Measurements from ENCODE around the gene GRAMD1B. TPM values are rescaled to one million over a fixed set of nuclear protein-coding genes. Genes with fewer than 3 reads are reported as not detected.

Gene GRAMD1B
- total RNA-seq, 1 experiment from 2014 or later: 5.8 TPM

DNA sequence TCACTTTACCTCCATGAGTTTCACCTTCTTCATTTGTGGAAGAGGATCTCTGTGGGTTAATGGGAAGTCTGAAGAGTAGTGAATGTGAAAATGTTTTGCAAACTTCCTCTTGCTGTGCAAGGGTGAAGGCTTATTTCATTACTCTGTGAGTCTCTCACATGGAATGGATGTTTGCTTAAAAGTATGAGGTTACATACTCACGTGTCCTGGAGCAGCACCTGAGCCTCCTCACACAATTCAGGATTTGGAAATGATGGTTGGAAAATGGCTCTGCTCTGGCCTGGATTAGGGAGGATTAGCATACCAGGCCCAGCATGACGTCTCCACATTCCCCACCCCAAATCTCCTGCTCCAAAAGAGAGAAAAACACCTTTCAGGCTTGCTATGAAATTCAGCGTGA, 4.8 kb downstream of the GRAMD1B start:
- Histone ChIP-seq H4K20me1 (ENCODE audit: insufficient read depth) (no peaks in the 10 kb centered on the region), H3K4me2 (peak overlapping the region; percentile 30), H3F3A (ENCODE audit: insufficient read depth, low read depth) (peaks cover 43% of the 10 kb centered on the region), H2AFZ (no peak overlapping the region), H3K9me2 (ENCODE audit: insufficient read depth) (no peaks in the 10 kb centered on the region), H3K4me3 (no peak overlapping the region), H3K9me3 (ENCODE audit: insufficient read depth, low read depth) (no peaks in the 10 kb centered on the region; the same call in 1 of the 2 replicates), H3K4me1 (replicated peaks; ENCODE audit: insufficient read depth) (peaks cover 63% of the 10 kb centered on the region), H3K27ac (peak overlapping the region; percentile 39), H3K27me3 (ENCODE audit: insufficient read depth, low read depth) (no peaks in the 10 kb centered on the region), H3K79me2 (ENCODE audit: low read depth) (peaks cover 30% of the 10 kb centered on the region; the same call in 1 of the 2 replicates), H3K36me3 (ENCODE audit: low read depth) (no peaks in the 10 kb centered on the region)
- POLR2A ChIA-PET (ENCODE audit: unreplicated experiment): interaction anchor here (0.6 kb wide), 1 partner anchor 387 kb away, joined by 3 read pairs; no protein-coding TSS in a partner anchor
- TF ChIP-seq, protein P1, sequence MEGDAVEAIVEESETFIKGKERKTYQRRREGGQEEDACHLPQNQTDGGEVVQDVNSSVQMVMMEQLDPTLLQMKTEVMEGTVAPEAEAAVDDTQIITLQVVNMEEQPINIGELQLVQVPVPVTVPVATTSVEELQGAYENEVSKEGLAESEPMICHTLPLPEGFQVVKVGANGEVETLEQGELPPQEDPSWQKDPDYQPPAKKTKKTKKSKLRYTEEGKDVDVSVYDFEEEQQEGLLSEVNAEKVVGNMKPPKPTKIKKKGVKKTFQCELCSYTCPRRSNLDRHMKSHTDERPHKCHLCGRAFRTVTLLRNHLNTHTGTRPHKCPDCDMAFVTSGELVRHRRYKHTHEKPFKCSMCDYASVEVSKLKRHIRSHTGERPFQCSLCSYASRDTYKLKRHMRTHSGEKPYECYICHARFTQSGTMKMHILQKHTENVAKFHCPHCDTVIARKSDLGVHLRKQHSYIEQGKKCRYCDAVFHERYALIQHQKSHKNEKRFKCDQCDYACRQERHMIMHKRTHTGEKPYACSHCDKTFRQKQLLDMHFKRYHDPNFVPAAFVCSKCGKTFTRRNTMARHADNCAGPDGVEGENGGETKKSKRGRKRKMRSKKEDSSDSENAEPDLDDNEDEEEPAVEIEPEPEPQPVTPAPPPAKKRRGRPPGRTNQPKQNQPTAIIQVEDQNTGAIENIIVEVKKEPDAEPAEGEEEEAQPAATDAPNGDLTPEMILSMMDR (conservative IDR thresholded peaks at IDR 0.05): no peak
- TF ChIP-seq EZH2 (IDR thresholded peaks at IDR 0.05; ENCODE audit: low read depth): no peak
- BruUV-seq (replicated peaks): no TSS peak
- CTCF ChIA-PET: no interaction called here
- peak in 1 of 2 experiments; percentile 66 for DNase-seq
- intact Hi-C loops (cut with micrococcal nuclease; ENCODE audit: unreplicated experiment): no loop called here

DNA sequence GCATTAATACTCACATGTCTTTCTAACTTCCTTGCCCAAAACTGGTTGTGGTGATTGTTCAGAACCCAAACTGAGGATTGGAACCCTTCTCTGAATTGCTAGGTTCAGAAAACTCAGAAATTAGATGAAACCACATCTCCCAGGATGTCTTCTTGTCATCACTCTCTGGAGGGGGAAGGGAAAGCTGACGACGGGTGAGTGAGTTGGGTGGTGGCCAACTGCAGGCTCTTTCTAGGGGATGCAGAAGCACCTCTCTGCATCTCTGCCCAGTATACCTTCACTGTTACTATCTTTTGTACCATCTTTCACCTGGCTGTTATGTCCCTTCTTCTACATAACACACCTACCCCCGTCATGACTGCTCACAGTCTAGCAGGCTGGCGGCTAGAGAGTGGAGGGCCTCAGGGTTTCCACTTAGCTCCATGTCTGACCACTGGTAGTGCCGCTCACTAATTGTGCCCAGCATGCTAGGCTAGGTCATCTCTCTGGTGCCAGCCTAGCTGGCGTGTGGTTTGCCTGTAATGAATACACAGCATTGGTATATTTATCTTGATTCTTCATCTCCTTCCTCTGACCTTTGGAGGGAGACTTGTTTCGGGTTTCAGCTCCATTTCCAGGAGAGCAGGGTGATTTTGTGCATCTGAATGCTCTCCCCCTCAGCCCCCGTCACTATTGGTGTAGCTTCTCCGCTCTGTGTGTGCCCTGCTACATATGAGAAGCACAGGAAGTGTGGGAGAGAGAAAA, 7.3 kb downstream of the GRAMD1B start:
- H3K4me2 ChIP-seq: peak overlapping the region; percentile 61

DNA sequence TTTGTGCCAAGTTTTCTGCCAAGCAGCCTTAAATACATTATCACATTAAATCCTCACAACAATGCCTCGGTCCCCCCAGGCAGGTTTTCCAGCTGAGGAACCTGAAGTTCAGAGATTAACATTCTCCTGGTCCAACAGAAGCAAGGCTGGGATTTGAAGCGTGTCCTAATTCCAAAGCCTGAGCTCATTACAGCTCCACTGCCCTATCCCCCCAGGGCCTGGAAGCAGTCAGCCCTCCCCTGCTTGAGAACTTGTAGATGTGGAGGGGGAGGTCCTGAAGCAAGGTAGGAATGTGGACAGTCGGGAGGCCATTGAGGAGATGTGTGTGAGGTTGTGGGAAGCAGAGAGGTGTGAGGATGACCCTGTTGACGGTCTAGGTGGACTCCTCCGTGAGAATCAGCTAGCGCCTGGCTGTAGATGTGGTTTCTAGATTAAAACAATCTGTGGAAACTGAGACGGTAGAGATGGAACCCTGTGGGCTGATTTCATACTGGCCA, 8.1 kb downstream of the GRAMD1B start:
- Histone ChIP-seq H3K4me2 (peak overlapping the region; percentile 61), H3K9me2 (ENCODE audit: insufficient read depth) (no peaks in the 10 kb centered on the region), H2AFZ (no peak overlapping the region), H3K27ac (peak overlapping the region; percentile 72), H3K27me3 (ENCODE audit: insufficient read depth, low read depth) (no peaks in the 10 kb centered on the region), H3K9me3 (ENCODE audit: insufficient read depth, low read depth) (no peaks in the 10 kb centered on the region; the same call in 1 of the 2 replicates), H4K20me1 (ENCODE audit: insufficient read depth) (no peaks in the 10 kb centered on the region), H3F3A (ENCODE audit: insufficient read depth, low read depth) (peaks cover 31% of the 10 kb centered on the region), H3K79me2 (ENCODE audit: low read depth) (peaks cover 27% of the 10 kb centered on the region; the same call in 1 of the 2 replicates), H3K36me3 (ENCODE audit: low read depth) (no peaks in the 10 kb centered on the region), H3K4me1 (replicated peaks; ENCODE audit: insufficient read depth) (peaks cover 52% of the 10 kb centered on the region), H3K4me3 (no peak overlapping the region)
- ChIA-PET CTCF (no interaction called here), POLR2A (ENCODE audit: unreplicated experiment) (interaction anchor here (0.6 to 0.8 kb wide), 2 partner anchors 11 to 577 kb away, joined by 3 to 7 read pairs; no protein-coding TSS in a partner anchor)
- TF ChIP-seq EZH2 (IDR thresholded peaks at IDR 0.05; ENCODE audit: low read depth): no peak
- TF ChIP-seq, protein P1 (conservative IDR thresholded peaks at IDR 0.05): no peak
- intact Hi-C loops (cut with micrococcal nuclease; ENCODE audit: unreplicated experiment): loop anchor here (1.0 kb wide), 1 partner anchor 16 kb away; no protein-coding TSS in a partner anchor
- DNase-seq: peak; percentile 75 to 92
- no TSS peak for BruUV-seq (replicated peaks)

More for the DNA sequence above, 7.3 kb downstream of the GRAMD1B start:
- no peaks in the 10 kb centered on the region for H4K20me1 ChIP-seq (ENCODE audit: insufficient read depth)
- no peaks in the 10 kb centered on the region for H3K36me3 ChIP-seq (ENCODE audit: low read depth)
- H3K79me2 ChIP-seq (ENCODE audit: low read depth): peaks cover 27% of the 10 kb centered on the region; the same call in 1 of the 2 replicates
- H3K9me2 ChIP-seq (ENCODE audit: insufficient read depth): no peaks in the 10 kb centered on the region
- ChIA-PET CTCF (no interaction called here), POLR2A (ENCODE audit: unreplicated experiment) (interaction anchor here (0.8 kb wide), 1 partner anchor 10 kb away, joined by 7 read pairs; no protein-coding TSS in a partner anchor)
- no peak for DNase-seq
- no peaks in the 10 kb centered on the region for H3K27me3 ChIP-seq (ENCODE audit: insufficient read depth, low read depth)
- TF ChIP-seq, protein P1 (conservative IDR thresholded peaks at IDR 0.05): no peak
- TF ChIP-seq EZH2 (IDR thresholded peaks at IDR 0.05; ENCODE audit: low read depth): no peak
- peak overlapping the region; percentile 72 for H3K27ac ChIP-seq
- H3F3A ChIP-seq (ENCODE audit: insufficient read depth, low read depth): peaks cover 31% of the 10 kb centered on the region
- intact Hi-C loops (cut with micrococcal nuclease; ENCODE audit: unreplicated experiment): no loop called here
- peaks cover 54% of the 10 kb centered on the region for H3K4me1 ChIP-seq (replicated peaks; ENCODE audit: insufficient read depth)
- no peak overlapping the region for H2AFZ ChIP-seq
- no TSS peak for BruUV-seq (replicated peaks)
- no peak overlapping the region for H3K4me3 ChIP-seq
- no peaks in the 10 kb centered on the region; the same call in 1 of the 2 replicates for H3K9me3 ChIP-seq (ENCODE audit: insufficient read depth, low read depth)
